GM21619 (cell line): ENCODE results near the gene MINK1.
"Not testable (repeated sequence)": the region's sequence is repeated elsewhere in the genome, so short reads cannot be mapped to it uniquely, and the experiment has no call there.

Source experiments
- ATAC-seq: cut with Tn5 transposase; IDR thresholded peaks from one replicate; pipeline ENCODE4 v1.9.1; 2021; ENCODE audit not compliant: unreplicated experiment

The MINK1 gene

DNA sequence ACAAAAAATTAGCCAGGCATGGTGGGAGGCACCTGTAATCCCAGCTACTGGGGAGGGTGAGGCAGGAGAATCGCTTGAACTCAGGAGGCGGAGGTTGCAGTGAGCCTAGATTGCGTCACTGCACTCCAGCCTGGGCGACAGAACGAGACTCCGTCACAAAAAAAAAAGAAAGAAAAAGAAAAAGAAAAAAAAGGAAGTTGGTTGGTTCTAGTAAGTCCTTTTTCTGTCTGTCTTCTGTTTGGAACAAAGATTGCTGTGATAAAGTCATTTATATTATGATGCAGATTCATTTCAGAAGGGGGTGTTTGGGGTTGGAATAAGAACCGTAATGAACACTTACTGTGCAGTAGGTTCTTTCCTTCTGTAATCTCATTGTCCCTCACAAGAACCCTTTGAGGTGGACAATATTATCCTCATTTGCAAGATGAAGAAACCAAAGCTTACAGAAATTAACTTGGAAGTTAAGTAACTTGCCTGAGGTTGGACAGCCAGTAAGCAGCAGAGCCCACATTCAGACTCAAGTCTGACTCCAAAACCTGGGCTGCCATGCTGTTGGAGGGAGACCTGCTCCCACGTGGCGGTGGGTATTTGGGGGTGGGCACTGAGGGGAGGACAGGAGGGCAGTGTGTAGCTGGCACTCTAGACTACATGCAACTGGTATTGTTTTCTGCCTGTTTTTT lies 10.3 kb downstream of the MINK1 start:
- ATAC-seq, result no peak

DNA sequence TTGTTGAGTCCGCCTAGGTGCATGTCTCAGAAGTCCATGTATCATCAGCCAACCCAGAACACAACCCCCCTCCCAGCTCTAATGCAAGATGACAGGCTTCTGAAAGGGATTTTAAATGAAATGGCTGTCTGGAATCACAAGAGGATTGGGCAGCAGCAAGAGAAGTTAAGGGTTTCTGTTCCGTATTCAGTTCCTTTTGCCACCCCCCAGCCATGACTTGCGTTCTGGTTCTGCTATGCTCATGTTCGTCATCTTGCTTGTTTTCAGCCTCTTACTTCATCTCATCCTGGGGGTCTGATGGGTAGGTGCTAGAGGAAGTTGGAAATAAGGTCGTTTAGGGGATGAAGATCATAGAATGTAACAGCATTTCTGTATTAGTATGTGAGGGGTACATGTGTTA lies 12.0 kb downstream of the MINK1 start:
- no peak for ATAC-seq

DNA sequence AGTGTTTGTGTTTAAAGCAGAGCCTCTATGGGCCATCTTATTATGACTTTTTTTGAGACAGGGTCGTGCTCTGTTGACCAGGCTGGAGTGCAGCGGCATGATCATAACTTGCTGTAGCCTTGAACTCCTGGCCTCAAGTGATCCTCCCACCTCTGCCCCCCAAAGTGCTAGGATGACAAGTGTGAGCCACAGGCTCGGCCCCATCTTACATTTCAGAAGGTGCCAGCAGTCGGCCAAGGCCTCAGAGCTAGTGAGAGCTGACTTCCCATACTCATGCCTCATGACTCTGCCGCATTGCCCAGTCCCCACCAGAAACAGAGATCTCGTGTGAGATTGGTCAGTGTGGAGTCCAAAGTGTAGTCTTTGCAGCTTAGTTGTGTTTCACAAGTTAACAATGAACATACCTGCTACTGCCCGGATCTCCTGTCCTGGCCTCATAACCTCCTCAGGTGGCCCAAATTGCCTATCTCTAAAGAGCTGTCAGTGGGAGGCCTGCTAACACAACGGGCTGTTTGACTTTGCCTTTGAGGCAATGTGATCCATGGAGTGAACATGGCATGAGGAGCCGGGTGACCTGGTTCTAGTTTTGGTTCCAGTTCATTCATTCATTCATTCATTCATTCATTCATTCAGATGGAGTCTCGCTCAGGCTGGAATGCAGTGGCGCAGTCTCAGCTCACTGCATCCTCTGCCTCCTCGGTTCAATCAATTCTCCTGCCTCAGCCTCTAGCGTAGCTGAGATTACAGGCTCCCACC lies 13.7 kb downstream of the MINK1 start:
- ATAC-seq, result no peak

- no peak for ATAC-seq
Observed at GRCh38 chr17:4849011-4849536, 15.9 kb downstream of the MINK1 start.

GRCh38 chr17:4850246-4850645 lies 17.1 kb downstream of the MINK1 start:
- ATAC-seq, result no peak

DNA sequence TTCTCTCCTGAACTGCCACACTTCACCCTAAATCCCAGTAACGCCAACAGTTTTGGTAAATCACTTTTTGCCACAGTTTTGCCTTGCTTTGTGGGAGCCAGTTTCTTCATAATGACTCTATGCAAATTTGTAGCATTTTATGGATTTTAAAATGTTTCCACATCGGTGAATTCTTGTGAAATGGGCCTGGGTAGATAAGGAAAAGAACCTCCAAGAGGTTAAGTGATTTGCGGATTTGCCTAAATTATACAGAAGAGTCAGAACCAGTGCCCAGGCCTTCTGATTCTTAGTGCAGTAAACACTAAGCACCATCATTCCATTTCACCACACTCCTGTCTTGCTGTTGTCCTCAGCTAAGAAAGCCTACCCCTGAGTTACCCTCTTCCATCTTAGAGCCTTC lies 17.9 kb downstream of the MINK1 start:
- ATAC-seq, result no peak

DNA sequence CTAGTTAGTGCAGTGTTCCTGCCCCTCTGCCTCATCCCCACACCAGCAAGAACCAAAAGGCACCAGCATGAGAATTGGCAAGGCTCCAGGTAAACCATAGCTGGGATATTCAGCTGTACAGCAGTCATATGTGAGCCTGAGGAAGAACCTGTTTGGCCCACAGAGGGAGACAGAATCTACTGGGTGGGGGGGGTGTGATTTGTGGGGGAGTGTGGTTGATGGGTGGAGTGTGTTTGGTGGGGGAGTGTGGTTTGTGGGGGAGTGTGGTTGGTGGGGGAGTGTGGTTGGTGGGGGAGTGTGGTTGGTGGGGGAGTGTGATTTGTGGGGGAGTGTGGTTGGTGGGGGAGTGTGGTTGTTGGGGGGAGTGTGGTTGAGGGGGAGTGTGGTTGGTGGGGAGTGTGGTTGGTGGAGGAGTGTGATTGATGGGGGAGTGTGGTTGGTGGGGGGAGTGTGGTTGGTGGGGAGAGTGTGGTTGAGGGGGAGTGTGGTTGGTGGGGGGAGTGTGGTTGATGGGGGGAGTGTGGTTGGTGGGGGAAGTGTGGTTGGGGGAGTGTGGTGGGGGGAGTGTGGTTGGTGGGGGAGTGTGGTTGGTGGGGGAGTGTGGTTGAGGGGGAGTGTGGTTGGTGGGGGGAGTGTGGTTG lies 19.5 kb downstream of the MINK1 start:
- ATAC-seq, result no peak

GRCh38 chr17:4853208-4853671 lies 20.1 kb downstream of the MINK1 start:
- no peak for ATAC-seq

DNA sequence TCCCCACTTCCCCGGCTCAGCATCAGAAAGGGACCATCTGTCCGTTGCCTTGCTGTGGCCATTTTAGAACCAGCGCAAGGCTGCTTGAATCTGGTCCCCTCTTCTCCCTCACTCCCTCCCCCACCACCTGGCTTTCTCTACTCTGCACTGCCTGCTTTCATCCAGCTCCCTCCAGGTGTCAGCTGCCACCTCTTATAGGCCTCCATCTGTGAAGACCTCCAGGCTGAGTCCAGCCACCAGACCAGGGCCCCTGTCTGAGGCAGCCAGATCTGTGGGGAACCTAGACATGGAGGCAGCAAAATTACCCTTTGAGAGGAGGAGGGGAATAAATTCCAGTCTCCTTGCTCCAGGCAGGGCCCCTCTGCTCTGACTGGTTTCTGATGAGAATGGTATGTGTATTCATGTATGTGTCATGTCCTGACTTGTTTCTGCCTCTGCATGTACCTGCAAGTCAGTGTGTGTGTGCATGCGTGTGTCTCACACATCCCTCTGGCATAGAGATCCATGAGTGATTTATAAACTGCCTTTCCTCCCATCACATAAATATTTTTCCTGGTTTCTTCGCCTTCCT lies 21.1 kb downstream of the MINK1 start:
- ATAC-seq, result no peak

DNA sequence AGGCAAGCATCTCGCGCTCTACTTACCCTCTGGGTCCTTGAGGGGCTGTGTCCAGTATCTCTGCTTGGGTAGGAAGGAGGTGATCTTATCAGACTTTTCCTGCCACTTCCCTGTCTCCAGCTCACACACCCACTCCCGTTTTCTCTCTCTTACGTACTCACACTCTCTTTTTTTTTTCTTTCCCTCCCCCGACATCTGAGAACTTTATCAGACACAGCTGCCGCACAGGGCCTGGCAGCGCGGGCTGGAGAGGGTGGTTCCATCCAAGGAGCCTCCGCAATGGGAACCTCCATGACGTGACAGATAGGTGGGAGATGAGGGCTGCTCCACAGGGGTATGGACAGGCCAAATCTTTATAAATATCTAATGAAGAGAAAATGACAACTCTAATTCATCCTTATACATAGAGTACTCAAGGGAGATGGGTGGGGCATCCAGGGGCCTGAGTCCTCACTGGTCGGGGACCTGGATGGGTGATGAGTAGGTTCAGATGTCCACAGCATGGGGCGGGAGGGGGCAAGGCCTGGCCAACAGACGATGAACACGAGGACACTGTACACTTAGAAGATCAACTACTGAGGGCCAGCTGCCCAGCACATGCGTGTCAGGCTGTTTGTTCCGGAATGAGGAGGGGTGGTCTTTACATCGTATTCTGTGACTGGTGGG lies 23.3 kb downstream of the MINK1 start:
- ATAC-seq, result no peak

GRCh38 chr17:4856937-4857314 lies 23.8 kb downstream of the MINK1 start:
- ATAC-seq, result no peak

DNA sequence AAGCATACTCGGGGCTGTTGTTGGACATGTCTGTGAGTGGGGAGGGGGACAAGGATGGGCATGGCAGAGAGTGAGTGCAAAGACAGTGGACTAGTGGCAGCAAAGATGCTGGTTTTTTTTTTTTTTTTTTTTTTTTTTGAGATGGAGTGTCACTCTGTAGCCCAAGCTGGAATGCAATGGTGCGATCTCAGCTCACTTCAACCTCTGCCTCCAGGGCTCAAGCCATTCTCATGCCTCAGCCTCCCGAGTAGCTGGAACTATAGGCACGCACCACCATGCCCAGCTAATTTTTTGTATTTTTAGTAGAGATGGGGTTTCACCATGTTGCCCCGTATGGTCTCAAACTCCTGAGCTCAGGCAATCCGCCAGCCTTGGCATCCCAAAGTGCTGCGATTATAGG lies 24.2 kb downstream of the MINK1 start:
- ATAC-seq, result not testable (repeated sequence)

DNA sequence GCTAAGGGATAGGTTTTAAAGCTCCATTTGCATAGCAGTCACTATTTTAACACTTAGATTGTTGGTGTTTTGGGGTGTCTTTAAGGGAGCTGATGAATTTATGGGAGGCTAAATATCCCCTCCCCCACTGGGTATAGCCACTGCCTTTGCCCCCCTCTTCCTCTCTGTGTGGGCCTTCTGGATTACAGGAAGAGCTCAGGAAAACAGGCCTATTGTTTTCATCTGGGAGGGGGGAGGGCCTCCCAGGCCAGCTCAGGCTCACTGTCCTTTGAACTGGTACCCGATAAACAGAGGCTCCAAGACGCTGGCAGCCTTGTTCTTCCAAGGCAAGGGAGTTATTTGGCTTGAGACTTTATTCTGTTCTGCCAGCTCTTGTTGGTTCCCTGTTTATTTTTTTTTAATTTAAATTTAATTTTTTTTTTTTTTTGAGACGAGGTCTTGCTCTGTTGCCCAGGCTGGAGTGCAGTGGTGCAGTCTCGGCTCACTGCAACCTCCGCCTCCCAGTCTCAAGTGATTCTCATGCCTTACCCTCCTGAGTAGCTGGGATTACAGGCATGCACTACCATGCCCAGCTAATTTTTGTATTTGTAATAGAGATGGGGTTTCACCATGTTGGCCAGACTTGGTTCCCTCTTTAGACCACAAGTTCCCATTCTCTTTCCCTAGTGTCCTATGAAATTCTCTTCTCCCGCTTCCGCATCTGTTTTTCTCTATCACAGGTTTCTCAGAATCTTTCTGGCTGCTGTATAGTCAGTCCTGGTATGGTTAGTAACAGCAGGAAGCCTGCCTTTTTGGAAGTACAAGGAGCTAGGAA lies 25.1 kb downstream of the MINK1 start:
- no peak for ATAC-seq

DNA sequence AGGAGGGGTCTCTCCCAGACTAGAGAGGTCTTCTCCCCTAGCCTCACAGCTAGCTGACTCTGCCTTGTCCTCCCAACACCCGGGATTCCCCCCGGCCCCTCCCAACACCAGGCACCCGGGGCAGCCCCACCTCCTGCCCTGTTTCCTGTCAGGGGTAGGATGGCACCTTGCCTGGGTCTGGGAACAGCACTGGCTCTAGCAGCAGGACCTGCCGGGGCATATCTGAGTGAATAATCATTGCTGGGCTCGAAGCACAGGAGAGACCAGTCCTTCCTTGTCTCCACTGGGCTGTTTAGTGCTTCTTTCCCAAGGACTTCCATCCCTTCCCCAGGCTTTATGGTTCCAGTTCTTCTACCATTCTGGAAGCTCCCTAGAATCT lies 25.7 kb downstream of the MINK1 start:
- no peak for ATAC-seq

DNA sequence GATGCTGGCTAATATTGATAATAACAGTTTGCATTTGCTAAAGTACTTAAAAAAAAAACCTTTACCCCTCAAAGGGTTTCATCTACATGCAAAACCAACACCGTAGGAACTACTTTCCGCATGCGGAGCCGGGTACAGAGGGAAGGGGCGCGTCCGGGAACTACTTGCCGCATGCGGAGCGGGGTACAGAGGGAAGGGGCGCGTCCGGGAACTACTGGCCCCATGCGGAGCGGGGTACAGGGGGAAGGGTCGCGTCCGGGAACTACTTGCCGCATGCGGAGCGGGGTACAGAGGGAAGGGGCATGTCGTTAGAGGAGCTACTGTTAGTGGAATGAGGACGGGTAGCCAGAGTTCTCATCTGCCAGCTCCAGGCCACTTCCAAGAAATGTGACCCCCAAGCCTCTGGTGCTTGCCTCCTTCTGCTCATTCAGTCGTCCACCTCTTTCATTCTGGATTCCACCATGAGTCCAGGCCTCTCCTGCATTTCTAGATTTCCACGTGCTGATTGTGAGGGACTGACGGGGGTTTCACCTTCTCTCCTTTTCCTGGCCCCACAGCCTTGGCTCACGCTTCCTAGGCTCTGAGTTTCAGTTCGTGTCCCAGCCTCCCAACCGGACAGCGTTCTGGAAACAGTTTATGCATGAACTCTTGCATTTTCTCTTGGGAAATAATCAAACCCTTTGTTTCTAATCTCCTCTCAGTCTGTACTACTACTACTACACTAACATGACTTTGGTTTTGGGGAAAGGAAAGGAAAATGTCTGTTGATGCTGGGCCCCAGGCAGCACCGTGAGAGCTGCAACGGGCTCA lies 26.9 kb downstream of the MINK1 start:
- no peak for ATAC-seq

GRCh38 chr17:4860651-4861050 lies 27.5 kb downstream of the MINK1 start:
- no peak for ATAC-seq

GRCh38 chr17:4861052-4861451 lies 27.9 kb downstream of the MINK1 start:
- ATAC-seq, result no peak

- ATAC-seq, result no peak
Observed at GRCh38 chr17:4862720-4863119, 29.6 kb downstream of the MINK1 start.

GRCh38 chr17:4863321-4863720 lies 30.2 kb downstream of the MINK1 start:
- no peak for ATAC-seq
